Activated naive CD4-positive, alpha-beta T cell treated with anti-CD3 and anti-CD28 coated beads, Interleukin-2, amount 10 ng/mL, durations not matched to agents 7 days and 5 days (primary cell): Measurements from ENCODE around the gene MT1HL1.
"Not testable (repeated sequence)": the region's sequence is repeated elsewhere in the genome, so short reads cannot be mapped to it uniquely, and the experiment has no call there.

ENCODE experiments used
- CTCF ChIA-PET: fragments of 350-600 bp; sonication (Branson Sonifier 250); formaldehyde crosslinking; loops from one replicate; lab custom pipeline; 2021; ENCODE audit warnings: antibody characterized with exemption; lab: Charles Lee
- DNase-seq: peaks from one replicate; pipeline ENCODE4 v3.0.0-alpha.2; 2020
- H3K27ac Mint-ChIP-seq: one replicate; pipeline ENCODE4 v1.8.0; 2021; ENCODE audit warnings: mild to moderate bottlenecking, moderate library complexity, mixed read lengths
- H3K27me3 Mint-ChIP-seq: one replicate; pipeline ENCODE4 v1.8.0; 2021; ENCODE audit warnings: mild to moderate bottlenecking, mixed read lengths
- H3K36me3 Mint-ChIP-seq: one replicate; pipeline ENCODE4 v1.8.0; 2021; ENCODE audit warnings: mixed read lengths
- H3K4me1 Mint-ChIP-seq: one replicate; pipeline ENCODE4 v1.8.0; 2021; ENCODE audit warnings: mixed read lengths
- H3K4me3 Mint-ChIP-seq: one replicate; pipeline ENCODE4 v1.8.0; 2021; ENCODE audit warnings: mild to moderate bottlenecking, moderate library complexity, mixed read lengths
- H3K9me3 Mint-ChIP-seq: one replicate; pipeline ENCODE4 v1.8.0; 2021; ENCODE audit warnings: mixed read lengths

The MT1HL1 gene

DNA sequence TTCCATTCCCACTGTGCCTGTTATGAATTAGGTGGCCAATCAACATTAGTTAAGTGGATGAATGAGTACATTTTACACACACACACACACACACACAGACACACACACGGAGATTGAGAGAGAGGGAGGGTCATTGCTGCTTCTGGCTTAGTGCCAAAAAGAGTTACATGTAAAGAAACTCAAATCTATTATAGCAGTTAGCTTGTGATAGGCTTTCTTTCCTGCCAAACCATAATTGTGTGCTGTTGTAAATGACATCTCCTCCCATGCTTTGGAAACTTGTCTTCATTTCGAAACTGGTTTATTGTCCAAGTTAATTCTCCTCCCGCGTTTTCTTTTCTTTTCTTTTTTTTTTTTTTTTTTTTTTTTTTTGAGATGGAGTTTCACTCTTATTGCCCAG lies 1.4 kb upstream of the MT1HL1 start:
- Mint-ChIP-seq H3K36me3 (no peaks in the 10 kb centered on the region), H3K27me3 (no peaks in the 10 kb centered on the region), H3K4me3 (no peak overlapping the region), H3K27ac (no peak overlapping the region), H3K9me3 (no peaks in the 10 kb centered on the region), H3K4me1 (no peaks in the 10 kb centered on the region)
- no peak for DNase-seq
- CTCF ChIA-PET, result no interaction called here

DNA sequence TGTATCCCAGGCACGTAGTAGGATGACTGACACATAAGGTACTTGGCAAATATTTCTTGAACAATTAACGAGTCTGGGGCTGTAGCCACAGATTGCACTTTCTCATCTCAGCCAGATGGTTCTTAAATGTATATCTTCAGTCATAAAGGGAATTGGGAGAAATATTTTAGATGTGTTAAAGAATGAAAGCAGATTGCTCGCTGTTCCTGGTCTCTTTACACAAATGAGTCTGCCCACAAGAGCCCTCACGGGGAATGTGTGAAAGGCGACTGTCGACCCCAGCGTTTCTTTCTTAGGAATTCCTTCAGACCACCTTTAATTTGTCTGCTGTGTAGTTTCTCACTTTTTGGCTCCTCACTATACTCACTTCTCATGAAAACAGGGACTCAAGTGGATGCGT lies 725 bp downstream of the MT1HL1 start:
- H3K4me1 Mint-ChIP-seq, result no peaks in the 10 kb centered on the region
- H3K9me3 Mint-ChIP-seq, result no peaks in the 10 kb centered on the region
- no peak overlapping the region for H3K4me3 Mint-ChIP-seq
- no peak overlapping the region for H3K27ac Mint-ChIP-seq
- no peaks in the 10 kb centered on the region for H3K27me3 Mint-ChIP-seq
- CTCF ChIA-PET, result no interaction called here
- no peaks in the 10 kb centered on the region for H3K36me3 Mint-ChIP-seq
- DNase-seq, result no peak

DNA sequence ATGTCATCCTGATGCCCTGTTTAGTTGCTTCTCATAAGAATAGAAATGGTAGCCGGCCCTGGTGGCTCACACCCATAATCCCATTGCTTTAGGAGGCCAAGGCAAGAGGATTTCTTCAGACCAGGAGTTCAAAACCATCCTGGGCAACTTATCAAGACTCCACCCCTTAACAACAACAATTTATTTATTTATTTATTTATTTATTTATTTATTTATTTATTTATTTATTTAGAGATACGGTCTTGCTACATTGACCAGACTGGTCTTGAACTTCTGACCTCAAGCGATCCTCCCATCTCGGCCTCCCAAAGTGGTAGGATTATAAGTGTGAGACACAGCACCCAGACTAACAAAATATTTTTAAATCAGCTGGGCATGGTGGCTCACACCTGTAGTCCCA lies 4.0 kb downstream of the MT1HL1 start:
- Mint-ChIP-seq H3K36me3 (no peaks in the 10 kb centered on the region), H3K27me3 (no peaks in the 10 kb centered on the region), H3K4me1 (no peaks in the 10 kb centered on the region), H3K27ac (no peak overlapping the region), H3K4me3 (no peak overlapping the region), H3K9me3 (no peaks in the 10 kb centered on the region)
- CTCF ChIA-PET, result no interaction called here
- DNase-seq, result no peak

GRCh38 chr1:236998546-236998945 lies 5.7 kb downstream of the MT1HL1 start:
- Mint-ChIP-seq H3K4me3 (no peak overlapping the region), H3K36me3 (no peaks in the 10 kb centered on the region), H3K27me3 (no peaks in the 10 kb centered on the region), H3K9me3 (no peaks in the 10 kb centered on the region), H3K4me1 (no peaks in the 10 kb centered on the region), H3K27ac (no peak overlapping the region)
- CTCF ChIA-PET, result no interaction called here
- no peak for DNase-seq

DNA sequence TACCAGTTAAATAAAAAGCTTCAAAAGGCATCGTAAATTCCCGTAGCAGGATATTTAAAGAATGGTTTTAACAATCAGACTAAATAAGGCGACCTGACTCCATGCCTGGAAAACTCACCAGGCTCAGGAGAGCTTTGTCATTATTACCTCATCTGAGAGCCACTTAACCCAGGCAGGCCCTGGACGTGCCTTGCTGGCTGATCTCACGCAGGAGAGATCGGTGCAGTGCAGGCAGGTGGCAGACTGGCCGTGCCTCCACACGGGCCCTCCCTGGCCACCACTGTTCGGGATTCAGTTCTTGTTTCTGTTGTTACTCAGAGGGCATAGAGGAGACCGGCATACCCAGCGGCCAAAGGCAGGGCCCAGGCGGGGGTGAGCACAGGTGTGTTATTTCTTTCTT lies 6.4 kb downstream of the MT1HL1 start:
- CTCF ChIA-PET, result no interaction called here
- Mint-ChIP-seq H3K9me3 (no peaks in the 10 kb centered on the region), H3K4me3 (no peak overlapping the region), H3K27ac (no peak overlapping the region), H3K27me3 (no peaks in the 10 kb centered on the region), H3K4me1 (no peaks in the 10 kb centered on the region), H3K36me3 (no peaks in the 10 kb centered on the region)
- DNase-seq, result no peak

GRCh38 chr1:236997361-236997760 lies 6.9 kb downstream of the MT1HL1 start:
- H3K27ac Mint-ChIP-seq, result no peak overlapping the region
- CTCF ChIA-PET, result no interaction called here
- no peaks in the 10 kb centered on the region for H3K4me1 Mint-ChIP-seq
- no peaks in the 10 kb centered on the region for H3K27me3 Mint-ChIP-seq
- H3K36me3 Mint-ChIP-seq, result no peaks in the 10 kb centered on the region
- no peaks in the 10 kb centered on the region for H3K9me3 Mint-ChIP-seq
- DNase-seq, result no peak
- H3K4me3 Mint-ChIP-seq, result no peak overlapping the region

DNA sequence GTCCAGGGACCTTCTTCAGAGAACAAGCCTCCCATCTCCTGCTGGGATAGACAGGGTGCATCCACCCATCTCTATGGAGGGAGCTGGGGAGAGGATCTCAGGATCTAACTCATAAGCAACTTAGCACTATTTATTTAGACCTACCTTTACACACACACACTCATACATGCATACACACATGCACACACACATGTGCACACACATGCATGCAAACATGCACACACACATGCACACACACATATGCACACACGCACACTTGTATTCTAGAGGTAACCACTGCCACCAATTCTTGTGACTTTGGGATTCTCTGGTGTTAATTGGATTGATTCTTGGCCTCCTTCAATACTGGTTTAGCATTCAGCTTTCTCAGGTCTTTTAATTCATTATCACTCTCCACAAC lies 9.8 kb downstream of the MT1HL1 start:
- Mint-ChIP-seq H3K27ac (no peak overlapping the region), H3K4me1 (no peaks in the 10 kb centered on the region), H3K36me3 (no peaks in the 10 kb centered on the region), H3K9me3 (no peaks in the 10 kb centered on the region), H3K4me3 (no peak overlapping the region), H3K27me3 (no peaks in the 10 kb centered on the region)
- CTCF ChIA-PET, result no interaction called here
- DNase-seq, result no peak

DNA sequence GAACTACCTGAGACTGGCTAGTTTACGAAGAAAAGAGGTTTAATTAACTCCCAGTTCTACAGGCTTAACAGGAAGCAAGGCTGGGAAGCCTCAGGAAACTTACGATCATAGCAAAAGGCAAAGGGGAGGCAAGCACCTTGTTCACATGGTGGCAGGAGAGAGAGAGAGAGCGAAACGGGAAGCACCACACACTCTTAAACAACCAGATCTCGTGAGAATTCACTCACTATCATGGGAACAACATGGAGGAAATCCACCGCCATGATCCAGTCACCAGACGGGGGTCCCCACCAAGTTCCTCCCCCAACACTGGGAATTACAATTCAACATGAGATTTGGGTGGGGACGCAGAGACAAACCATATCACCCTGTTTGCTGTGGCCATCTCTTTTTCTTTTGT lies 11.8 kb downstream of the MT1HL1 start:
- Mint-ChIP-seq H3K4me1 (no peaks in the 10 kb centered on the region), H3K36me3 (no peaks in the 10 kb centered on the region), H3K9me3 (no peaks in the 10 kb centered on the region), H3K4me3 (no peak overlapping the region), H3K27me3 (no peaks in the 10 kb centered on the region), H3K27ac (no peak overlapping the region)
- CTCF ChIA-PET, result no interaction called here
- no peak for DNase-seq

- no peaks in the 10 kb centered on the region for H3K4me1 Mint-ChIP-seq
- no peak overlapping the region for H3K27ac Mint-ChIP-seq
- no peaks in the 10 kb centered on the region for H3K9me3 Mint-ChIP-seq
- CTCF ChIA-PET, result no interaction called here
- no peaks in the 10 kb centered on the region for H3K36me3 Mint-ChIP-seq
- H3K4me3 Mint-ChIP-seq, result no peak overlapping the region
- DNase-seq, result no peak
- H3K27me3 Mint-ChIP-seq, result no peaks in the 10 kb centered on the region
Observed at GRCh38 chr1:236990052-236990445, 14.2 kb downstream of the MT1HL1 start.

- Mint-ChIP-seq H3K36me3 (no peaks in the 10 kb centered on the region), H3K9me3 (no peaks in the 10 kb centered on the region), H3K27me3 (no peaks in the 10 kb centered on the region), H3K4me1 (no peaks in the 10 kb centered on the region), H3K27ac (no peak overlapping the region), H3K4me3 (no peak overlapping the region)
- CTCF ChIA-PET, result no interaction called here
- no peak for DNase-seq
Observed at GRCh38 chr1:236989290-236990051, 14.8 kb downstream of the MT1HL1 start.

DNA sequence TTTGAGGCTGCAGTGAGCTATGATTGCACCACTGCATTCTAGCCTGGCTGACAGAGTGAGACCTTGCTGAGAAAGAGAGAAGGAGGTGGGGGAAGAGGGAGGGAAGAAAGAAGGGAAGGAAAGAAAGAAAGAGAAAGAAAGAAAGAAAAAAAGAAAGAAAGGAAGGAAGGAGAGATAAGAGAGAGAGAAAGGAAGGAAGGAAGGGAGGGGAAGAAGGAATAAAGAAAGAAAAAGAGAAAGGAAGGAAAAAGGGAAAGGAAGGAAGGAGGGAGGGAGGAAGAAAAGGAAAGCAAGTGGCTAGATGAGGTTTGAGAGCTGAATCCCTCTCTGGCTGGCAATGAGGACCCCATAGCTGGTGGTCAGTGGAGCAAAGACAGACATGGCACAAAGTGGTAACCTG lies 20.4 kb downstream of the MT1HL1 start:
- Mint-ChIP-seq H3K36me3 (no peaks in the 10 kb centered on the region), H3K27me3 (no peaks in the 10 kb centered on the region), H3K4me1 (no peaks in the 10 kb centered on the region), H3K27ac (no peak overlapping the region), H3K9me3 (no peaks in the 10 kb centered on the region), H3K4me3 (no peak overlapping the region)
- CTCF ChIA-PET, result no interaction called here
- DNase-seq, result no peak

- Mint-ChIP-seq H3K9me3 (no peaks in the 10 kb centered on the region), H3K27me3 (no peaks in the 10 kb centered on the region), H3K4me1 (no peaks in the 10 kb centered on the region), H3K27ac (no peak overlapping the region), H3K4me3 (no peak overlapping the region), H3K36me3 (no peaks in the 10 kb centered on the region)
- no peak for DNase-seq
- CTCF ChIA-PET, result no interaction called here
Observed at GRCh38 chr1:236982380-236982779, 21.9 kb downstream of the MT1HL1 start.

GRCh38 chr1:236981431-236981830 lies 22.8 kb downstream of the MT1HL1 start:
- H3K27ac Mint-ChIP-seq, H3K4me3 Mint-ChIP-seq, DNase-seq, CTCF ChIA-PET, H3K4me1 Mint-ChIP-seq, H3K9me3 Mint-ChIP-seq, H3K36me3 Mint-ChIP-seq, H3K27me3 Mint-ChIP-seq: not testable (repeated sequence)

GRCh38 chr1:236980673-236981072 lies 23.6 kb downstream of the MT1HL1 start:
- no peak for DNase-seq
- Mint-ChIP-seq H3K4me3 (no peak overlapping the region), H3K4me1 (no peaks in the 10 kb centered on the region), H3K36me3 (no peaks in the 10 kb centered on the region), H3K27me3 (no peaks in the 10 kb centered on the region), H3K27ac (no peak overlapping the region), H3K9me3 (no peaks in the 10 kb centered on the region)
- CTCF ChIA-PET, result no interaction called here

GRCh38 chr1:236979149-236979900 lies 24.9 kb downstream of the MT1HL1 start:
- no peaks in the 10 kb centered on the region for H3K9me3 Mint-ChIP-seq
- H3K27ac Mint-ChIP-seq, result no peak overlapping the region
- no peaks in the 10 kb centered on the region for H3K36me3 Mint-ChIP-seq
- CTCF ChIA-PET, result no interaction called here
- H3K4me1 Mint-ChIP-seq, result no peaks in the 10 kb centered on the region
- H3K27me3 Mint-ChIP-seq, result no peaks in the 10 kb centered on the region
- no peak for DNase-seq
- H3K4me3 Mint-ChIP-seq, result no peak overlapping the region
